ENCODE data around the gene CDH4. TPM values are rescaled to one million over a fixed set of nuclear protein-coding genes. Genes with fewer than 3 reads are reported as not detected.

CDH4 gene
- total RNA-seq, 1 donor from 2014 or later = 8.3 TPM

GRCh38 chr20:61289166-61289565 lies 37.1 kb downstream of the CDH4 start:
- H3K27ac Mint-ChIP-seq = no peak overlapping the region
- no peak for DNase-seq (ENCODE audit: extremely low spot score, unreplicated experiment)
- H3K9me3 Mint-ChIP-seq = no peaks in the 10 kb centered on the region

GRCh38 chr20:61290721-61291120 lies 38.7 kb downstream of the CDH4 start:
- DNase-seq (ENCODE audit: extremely low spot score, unreplicated experiment) = no peak
- Mint-ChIP-seq H3K36me3 (no peaks in the 10 kb centered on the region), H3K27ac (no peak overlapping the region), H3K9me3 (no peaks in the 10 kb centered on the region), H3K4me1 (ENCODE audit: unreplicated experiment) (peaks cover 13% of the 10 kb centered on the region), H3K27me3 (no peaks in the 10 kb centered on the region), H3K4me3 (no peak overlapping the region)
- no peak for TF ChIP-seq CTCF (conservative IDR thresholded peaks at IDR 0.05)

More at GRCh38 chr20:61289166-61289565, 37.1 kb downstream of the CDH4 start:
- H3K36me3 Mint-ChIP-seq = no peaks in the 10 kb centered on the region
- no peak overlapping the region for H3K4me3 Mint-ChIP-seq
- H3K27me3 Mint-ChIP-seq = no peaks in the 10 kb centered on the region
- peaks cover 5% of the 10 kb centered on the region for H3K4me1 Mint-ChIP-seq (ENCODE audit: unreplicated experiment)
- TF ChIP-seq CTCF (conservative IDR thresholded peaks at IDR 0.05) = no peak

DNA sequence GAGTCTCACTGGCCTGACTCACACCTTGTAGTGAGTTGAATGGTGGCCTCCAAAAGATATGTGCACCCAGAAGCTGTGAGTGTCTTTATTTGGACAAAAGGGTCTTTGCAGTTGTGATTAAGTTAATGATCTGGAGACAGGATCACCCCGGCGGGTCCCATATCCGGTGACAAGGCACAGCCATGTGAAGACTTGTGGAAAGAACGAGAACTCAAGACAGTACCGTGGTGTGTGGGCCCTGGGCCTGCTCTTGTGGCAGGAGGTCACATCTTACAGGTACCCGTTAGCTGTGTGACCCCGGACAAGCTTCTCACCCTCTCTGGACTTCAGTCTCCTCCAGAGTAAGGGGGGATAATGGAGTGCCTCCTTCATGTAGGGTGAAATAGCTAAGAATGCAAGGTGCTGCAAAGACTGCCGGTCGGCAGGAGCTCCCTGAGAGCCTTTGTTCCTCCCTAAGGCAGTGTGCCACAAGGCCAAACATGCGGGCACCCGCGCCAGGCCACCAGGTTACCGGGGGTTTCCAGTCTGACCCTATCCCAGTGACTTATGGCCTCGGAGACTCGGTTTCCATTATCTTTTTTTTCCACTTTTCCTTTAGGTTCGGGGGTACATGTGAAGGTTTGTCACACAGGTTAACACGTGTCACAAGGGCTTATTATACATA lies 39.2 kb downstream of the CDH4 start:
- H3K27ac Mint-ChIP-seq = no peak overlapping the region
- H3K9me3 Mint-ChIP-seq = no peaks in the 10 kb centered on the region
- H3K27me3 Mint-ChIP-seq = no peaks in the 10 kb centered on the region
- no peaks in the 10 kb centered on the region for H3K36me3 Mint-ChIP-seq
- TF ChIP-seq CTCF (conservative IDR thresholded peaks at IDR 0.05) = no peak
- peaks cover 13% of the 10 kb centered on the region for H3K4me1 Mint-ChIP-seq (ENCODE audit: unreplicated experiment)
- DNase-seq (ENCODE audit: extremely low spot score, unreplicated experiment) = no peak
- no peak overlapping the region for H3K4me3 Mint-ChIP-seq

GRCh38 chr20:61292391-61292790 lies 40.3 kb downstream of the CDH4 start:
- no peak for TF ChIP-seq CTCF (conservative IDR thresholded peaks at IDR 0.05)
- Mint-ChIP-seq H3K27me3 (no peaks in the 10 kb centered on the region), H3K36me3 (no peaks in the 10 kb centered on the region), H3K9me3 (no peaks in the 10 kb centered on the region), H3K4me3 (no peak overlapping the region), H3K4me1 (ENCODE audit: unreplicated experiment) (peaks cover 13% of the 10 kb centered on the region), H3K27ac (no peak overlapping the region)
- no peak for DNase-seq (ENCODE audit: extremely low spot score, unreplicated experiment)

- no peak for DNase-seq (ENCODE audit: extremely low spot score, unreplicated experiment)
- H3K4me1 Mint-ChIP-seq (ENCODE audit: unreplicated experiment) = peaks cover 10% of the 10 kb centered on the region
- H3K27ac Mint-ChIP-seq = no peak overlapping the region
- H3K27me3 Mint-ChIP-seq = no peaks in the 10 kb centered on the region
- no peaks in the 10 kb centered on the region for H3K36me3 Mint-ChIP-seq
- no peak for TF ChIP-seq CTCF (conservative IDR thresholded peaks at IDR 0.05)
- no peaks in the 10 kb centered on the region for H3K9me3 Mint-ChIP-seq
- no peak overlapping the region for H3K4me3 Mint-ChIP-seq
Observed at GRCh38 chr20:61292821-61293612, 41.0 kb downstream of the CDH4 start.
